ENCODE measurements around the gene LAMA4.
A peak's percentile ranks its signal among the peaks of the same experiment; 100 is the strongest.

LAMA4 gene

DNA sequence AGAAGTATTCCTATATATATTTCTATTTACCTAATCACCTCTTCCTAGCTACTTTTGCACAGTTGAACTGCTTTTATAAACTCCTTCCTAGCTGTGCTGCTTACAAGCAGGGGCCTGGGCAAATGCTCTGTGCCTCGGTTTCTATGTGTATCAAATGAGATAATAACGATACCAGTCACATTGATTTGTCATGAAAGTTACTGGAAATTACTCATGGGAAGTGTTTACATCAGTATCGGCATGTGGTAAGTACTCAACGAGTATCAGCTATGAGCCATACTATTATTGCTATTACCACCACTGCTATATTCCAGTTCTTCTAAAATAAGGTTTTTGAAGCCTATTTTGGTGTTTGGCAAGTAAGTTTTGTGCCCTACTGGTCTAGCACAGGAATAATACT is 4.9 kb downstream of the LAMA4 start:
- TF ChIP-seq YY1 (IDR thresholded peaks at IDR 0.05; ENCODE audit: low read depth) (no peak), ZBTB7A (IDR thresholded peaks at IDR 0.05; ENCODE audit: low read depth) (no peak)

DNA sequence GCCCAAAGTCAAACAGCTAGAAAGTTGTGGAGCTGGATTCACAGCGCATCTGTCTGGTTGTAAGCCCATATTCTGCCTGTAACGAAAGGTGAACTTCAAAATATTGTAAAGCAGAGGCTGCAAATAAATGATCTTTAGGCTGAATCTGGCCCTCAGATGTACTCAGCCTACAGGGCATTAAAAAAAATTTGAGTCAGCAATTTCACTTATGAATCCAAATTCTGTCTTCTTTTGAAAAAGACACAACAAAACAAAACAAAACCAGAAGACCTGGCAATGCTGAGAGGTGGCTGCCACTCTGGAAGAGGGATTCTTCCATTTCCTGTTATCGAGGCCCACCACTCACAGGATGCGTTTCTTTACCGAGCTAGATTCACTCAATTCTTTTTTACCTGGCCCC is 7.1 kb downstream of the LAMA4 start:
- TF ChIP-seq CREB1 (IDR thresholded peaks at IDR 0.05; ENCODE audit: low read depth): no peak
- TF ChIP-seq CEBPB (IDR thresholded peaks at IDR 0.05): no peak

DNA sequence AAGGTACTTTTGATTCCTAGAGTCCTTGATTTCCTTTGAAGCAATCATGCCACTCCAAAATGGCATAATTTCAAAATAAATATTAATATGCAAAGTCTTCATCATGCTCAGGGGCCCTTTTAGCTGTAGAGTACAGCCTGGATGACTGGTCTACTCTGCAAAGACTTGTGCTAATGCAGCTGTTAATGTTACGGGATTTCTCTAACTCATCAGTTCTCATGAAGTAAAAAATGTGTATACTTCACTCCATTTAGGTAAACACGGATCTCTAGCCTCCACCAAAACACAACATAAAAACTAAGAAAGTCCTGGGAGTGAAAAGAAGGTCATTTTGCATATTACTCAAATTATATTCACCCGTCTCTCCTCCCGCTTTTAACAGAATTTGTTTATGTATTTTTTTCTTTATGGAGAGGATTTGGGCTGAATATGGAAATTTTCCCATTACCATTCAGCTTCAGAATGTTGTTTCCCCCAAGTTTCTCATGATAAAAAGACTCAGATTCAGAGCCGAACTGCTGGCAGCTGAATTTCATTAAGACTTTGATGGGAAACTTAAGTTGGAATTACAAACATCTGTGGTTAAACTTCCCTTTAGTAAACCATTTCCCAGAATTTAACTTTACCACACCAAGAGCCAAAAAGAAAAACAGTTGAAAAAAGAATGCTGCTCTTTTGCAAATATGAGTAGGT is 8.7 kb downstream of the LAMA4 start:
- TF ChIP-seq TCF12 (IDR thresholded peaks at IDR 0.05; ENCODE audit: low read depth) (no peak), CREB1 (IDR thresholded peaks at IDR 0.05; ENCODE audit: low read depth) (no peak), FOXM1 (IDR thresholded peaks at IDR 0.05; ENCODE audit: borderline replicate concordance, low read depth) (no peak)

DNA sequence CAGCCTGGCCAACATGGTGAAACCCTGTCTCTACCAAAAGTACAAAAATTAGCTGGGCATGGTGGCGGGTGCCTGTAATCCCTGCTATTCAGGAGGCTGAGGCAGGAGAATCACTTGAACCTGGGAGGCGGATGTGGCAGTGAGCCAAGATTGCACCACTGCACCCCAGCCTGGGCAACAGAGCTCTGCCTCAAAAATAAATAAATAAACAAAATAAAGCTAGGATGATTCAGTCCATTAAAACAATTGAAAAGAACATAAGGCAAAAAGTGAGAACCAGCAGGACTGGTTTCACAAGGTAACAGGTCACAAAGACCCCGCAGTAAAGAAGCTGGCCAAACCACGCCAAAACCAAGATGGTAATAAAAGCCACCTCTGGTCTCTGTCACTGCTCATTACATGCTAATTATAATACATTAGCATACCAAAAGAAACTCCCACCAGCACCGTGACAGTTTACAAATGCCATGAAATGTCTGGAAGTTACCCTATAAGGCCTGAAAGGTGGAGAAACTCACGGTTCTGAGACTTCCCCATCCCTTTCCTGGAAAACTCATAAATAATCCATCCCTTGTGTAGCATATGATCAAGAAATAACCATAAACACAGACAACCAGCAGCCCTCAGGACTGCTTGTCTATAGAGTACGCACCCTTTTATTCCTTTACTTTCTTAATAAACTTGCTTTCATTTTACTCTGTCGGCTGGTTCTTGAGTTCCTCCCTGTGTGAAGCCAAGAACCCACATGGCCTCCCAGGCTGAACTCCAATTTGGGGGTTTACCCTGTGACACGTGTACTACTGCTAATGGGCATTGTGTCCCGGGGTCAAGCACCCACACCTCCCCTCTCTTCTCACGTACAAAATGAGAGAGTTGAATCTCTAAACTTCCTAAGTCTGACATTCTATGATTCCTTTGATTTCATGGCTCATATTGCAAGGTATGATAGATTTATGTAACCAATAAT is 10.2 kb downstream of the LAMA4 start:
- peak; percentile 27; the same call in 1 of the 2 replicates for TF ChIP-seq NFIC (IDR thresholded peaks at IDR 0.05)
- TF ChIP-seq YY1 (IDR thresholded peaks at IDR 0.05; ENCODE audit: low read depth): no peak

DNA sequence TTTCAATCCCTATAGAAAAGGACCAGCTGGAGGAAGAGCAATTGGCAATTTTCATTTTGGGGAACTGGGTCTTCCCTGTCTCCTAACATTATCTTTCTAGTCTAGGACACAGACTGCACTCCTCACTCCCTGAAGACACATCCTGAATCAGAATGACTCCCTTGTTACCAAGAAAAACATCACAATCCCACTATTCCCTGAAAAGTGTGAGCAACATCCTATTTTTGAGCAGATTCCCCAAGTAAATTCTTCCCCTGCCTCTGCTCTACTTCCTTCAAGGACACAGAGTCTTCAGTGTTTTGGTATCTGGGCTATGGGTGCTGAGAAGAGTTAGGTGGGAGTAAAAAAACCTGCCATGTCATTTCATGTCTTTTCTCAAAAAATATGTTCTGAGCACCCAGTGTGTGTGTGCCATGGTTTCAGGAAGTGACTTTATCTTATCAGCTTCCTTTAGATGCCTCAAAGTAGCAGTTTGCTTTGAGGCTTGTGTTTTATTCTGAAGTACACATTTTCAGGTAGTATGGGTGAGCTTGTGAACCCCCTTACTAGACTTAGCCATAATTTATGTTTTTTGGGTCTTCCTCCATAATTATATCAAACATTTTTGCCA is 12.4 kb downstream of the LAMA4 start:
- TF ChIP-seq CEBPB (IDR thresholded peaks at IDR 0.05) (no peak), EGR1 (IDR thresholded peaks at IDR 0.05) (no peak), ZBTB7A (IDR thresholded peaks at IDR 0.05; ENCODE audit: low read depth) (no peak), TCF12 (IDR thresholded peaks at IDR 0.05; ENCODE audit: low read depth) (no peak), YY1 (IDR thresholded peaks at IDR 0.05; ENCODE audit: low read depth) (no peak), CREB1 (IDR thresholded peaks at IDR 0.05; ENCODE audit: low read depth) (no peak), TAF1 (IDR thresholded peaks at IDR 0.05; ENCODE audit: low read depth) (no peak), TEAD4 (IDR thresholded peaks at IDR 0.05) (no peak), EP300 (IDR thresholded peaks at IDR 0.05; ENCODE audit: borderline replicate concordance) (no peak), NFIC (IDR thresholded peaks at IDR 0.05) (no peak), FOXM1 (IDR thresholded peaks at IDR 0.05; ENCODE audit: borderline replicate concordance, low read depth) (no peak), RAD21 (IDR thresholded peaks at IDR 0.05; ENCODE audit: low read depth) (no peak)
- TF ChIP-seq, protein P1, sequence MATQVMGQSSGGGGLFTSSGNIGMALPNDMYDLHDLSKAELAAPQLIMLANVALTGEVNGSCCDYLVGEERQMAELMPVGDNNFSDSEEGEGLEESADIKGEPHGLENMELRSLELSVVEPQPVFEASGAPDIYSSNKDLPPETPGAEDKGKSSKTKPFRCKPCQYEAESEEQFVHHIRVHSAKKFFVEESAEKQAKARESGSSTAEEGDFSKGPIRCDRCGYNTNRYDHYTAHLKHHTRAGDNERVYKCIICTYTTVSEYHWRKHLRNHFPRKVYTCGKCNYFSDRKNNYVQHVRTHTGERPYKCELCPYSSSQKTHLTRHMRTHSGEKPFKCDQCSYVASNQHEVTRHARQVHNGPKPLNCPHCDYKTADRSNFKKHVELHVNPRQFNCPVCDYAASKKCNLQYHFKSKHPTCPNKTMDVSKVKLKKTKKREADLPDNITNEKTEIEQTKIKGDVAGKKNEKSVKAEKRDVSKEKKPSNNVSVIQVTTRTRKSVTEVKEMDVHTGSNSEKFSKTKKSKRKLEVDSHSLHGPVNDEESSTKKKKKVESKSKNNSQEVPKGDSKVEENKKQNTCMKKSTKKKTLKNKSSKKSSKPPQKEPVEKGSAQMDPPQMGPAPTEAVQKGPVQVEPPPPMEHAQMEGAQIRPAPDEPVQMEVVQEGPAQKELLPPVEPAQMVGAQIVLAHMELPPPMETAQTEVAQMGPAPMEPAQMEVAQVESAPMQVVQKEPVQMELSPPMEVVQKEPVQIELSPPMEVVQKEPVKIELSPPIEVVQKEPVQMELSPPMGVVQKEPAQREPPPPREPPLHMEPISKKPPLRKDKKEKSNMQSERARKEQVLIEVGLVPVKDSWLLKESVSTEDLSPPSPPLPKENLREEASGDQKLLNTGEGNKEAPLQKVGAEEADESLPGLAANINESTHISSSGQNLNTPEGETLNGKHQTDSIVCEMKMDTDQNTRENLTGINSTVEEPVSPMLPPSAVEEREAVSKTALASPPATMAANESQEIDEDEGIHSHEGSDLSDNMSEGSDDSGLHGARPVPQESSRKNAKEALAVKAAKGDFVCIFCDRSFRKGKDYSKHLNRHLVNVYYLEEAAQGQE (IDR thresholded peaks at IDR 0.05; ENCODE audit: low read depth): no peak
- TF ChIP-seq, protein P2, sequence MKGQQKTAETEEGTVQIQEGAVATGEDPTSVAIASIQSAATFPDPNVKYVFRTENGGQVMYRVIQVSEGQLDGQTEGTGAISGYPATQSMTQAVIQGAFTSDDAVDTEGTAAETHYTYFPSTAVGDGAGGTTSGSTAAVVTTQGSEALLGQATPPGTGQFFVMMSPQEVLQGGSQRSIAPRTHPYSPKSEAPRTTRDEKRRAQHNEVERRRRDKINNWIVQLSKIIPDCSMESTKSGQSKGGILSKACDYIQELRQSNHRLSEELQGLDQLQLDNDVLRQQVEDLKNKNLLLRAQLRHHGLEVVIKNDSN (IDR thresholded peaks at IDR 0.05): no peak
- TF ChIP-seq, protein P3, sequence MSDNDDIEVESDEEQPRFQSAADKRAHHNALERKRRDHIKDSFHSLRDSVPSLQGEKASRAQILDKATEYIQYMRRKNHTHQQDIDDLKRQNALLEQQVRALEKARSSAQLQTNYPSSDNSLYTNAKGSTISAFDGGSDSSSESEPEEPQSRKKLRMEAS (IDR thresholded peaks at IDR 0.05): no peak

DNA sequence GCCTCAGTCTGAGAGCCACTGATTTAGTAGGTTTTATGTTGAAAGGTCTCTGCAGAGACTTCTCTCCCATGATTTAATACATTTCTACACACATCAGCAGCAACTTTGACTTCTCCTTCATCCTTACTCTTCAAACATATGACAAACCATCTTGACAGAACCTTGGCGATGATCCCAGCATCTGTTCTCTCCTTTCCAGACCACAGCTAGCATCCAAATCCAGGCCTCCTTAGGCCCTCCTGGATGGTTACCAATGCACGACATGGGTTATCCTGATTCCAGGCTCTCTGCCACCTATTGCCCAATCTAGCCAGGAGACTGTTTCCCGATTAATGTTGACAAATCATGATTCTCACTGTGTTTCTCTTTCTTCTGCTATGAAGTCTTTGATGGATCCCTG is 16.8 kb downstream of the LAMA4 start:
- no peak for TF ChIP-seq TCF12 (IDR thresholded peaks at IDR 0.05; ENCODE audit: low read depth)
- no peak for TF ChIP-seq FOXM1 (IDR thresholded peaks at IDR 0.05; ENCODE audit: borderline replicate concordance, low read depth)
- TF ChIP-seq RAD21 (IDR thresholded peaks at IDR 0.05; ENCODE audit: low read depth): no peak
- TF ChIP-seq EP300 (IDR thresholded peaks at IDR 0.05; ENCODE audit: borderline replicate concordance): no peak
- TF ChIP-seq CEBPB (IDR thresholded peaks at IDR 0.05): no peak
- TF ChIP-seq YY1 (IDR thresholded peaks at IDR 0.05; ENCODE audit: low read depth): no peak
- no peak for TF ChIP-seq TAF1 (IDR thresholded peaks at IDR 0.05; ENCODE audit: low read depth)
- TF ChIP-seq, protein P3 (IDR thresholded peaks at IDR 0.05): no peak
- no peak for TF ChIP-seq CREB1 (IDR thresholded peaks at IDR 0.05; ENCODE audit: low read depth)
- no peak for TF ChIP-seq EGR1 (IDR thresholded peaks at IDR 0.05)
- no peak for TF ChIP-seq NFIC (IDR thresholded peaks at IDR 0.05)
- no peak for TF ChIP-seq ZBTB7A (IDR thresholded peaks at IDR 0.05; ENCODE audit: low read depth)
- no peak for TF ChIP-seq TEAD4 (IDR thresholded peaks at IDR 0.05)
- TF ChIP-seq, protein P2 (IDR thresholded peaks at IDR 0.05): no peak
- TF ChIP-seq, protein P1 (IDR thresholded peaks at IDR 0.05; ENCODE audit: low read depth): no peak
